ENCODE data around the gene BLVRA. TPM values are rescaled to one million over a fixed set of nuclear protein-coding genes. Genes with fewer than 3 reads are reported as not detected.
A peak's percentile ranks its signal among the peaks of the same experiment; 100 is the strongest.

BLVRA gene
- total and polyA plus RNA-seq, 7 experiments from 2014 or later = 11.2 to 41.2 (median 28.2) TPM

DNA sequence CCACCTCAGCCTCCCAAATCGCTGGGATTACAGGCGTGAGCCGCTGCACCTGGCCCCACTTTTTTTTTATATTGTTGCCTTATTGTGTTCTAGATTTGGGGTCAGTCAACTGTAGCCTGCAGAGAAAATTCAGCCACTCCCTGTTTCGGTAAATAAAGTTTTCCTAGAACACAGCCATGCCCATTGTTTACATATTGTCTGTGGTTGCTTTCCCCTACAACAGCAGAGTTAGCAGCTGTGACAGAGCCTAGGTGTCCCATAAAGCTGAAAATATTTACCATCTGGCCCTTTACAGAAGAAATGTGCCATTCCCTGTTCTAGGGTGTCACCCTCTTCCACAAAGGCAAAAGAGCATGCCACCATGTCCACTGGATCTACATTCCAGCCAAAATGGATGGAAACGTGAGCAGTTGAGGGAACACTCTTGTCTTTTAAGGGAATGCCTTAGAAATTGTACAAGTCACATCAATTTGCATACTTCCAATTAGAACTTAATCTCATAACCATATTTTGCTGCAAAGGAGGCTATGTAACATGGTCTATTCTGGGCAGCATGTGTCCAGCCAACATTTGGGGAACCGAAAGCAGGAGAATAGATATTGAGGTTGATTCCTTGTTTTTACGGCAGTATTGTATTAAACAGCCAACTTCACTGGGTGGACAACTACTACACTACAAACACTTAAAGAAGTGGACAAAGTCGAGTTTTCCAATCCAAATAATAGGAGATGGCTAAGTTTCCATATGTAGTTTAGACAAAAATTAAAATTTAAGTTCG, 11.0 kb upstream of the BLVRA start:
- ATAC-seq (no peak), DNase-seq (no peak)
- H3K27me3 ChIP-seq (ENCODE audit: control insufficient read depth in 2 of 2, insufficient read depth in 2 of 2, low read length in 2 of 2) = no peaks in the 10 kb centered on the region
- intact Hi-C loops (cut with micrococcal nuclease) = no loop called here
- no peak overlapping the region for H3K27ac ChIP-seq (ENCODE audit: low read depth, low read length)
- H3K4me3 ChIP-seq (ENCODE audit: low read length) = no peak overlapping the region
- Mint-ChIP-seq H3K4me1 (peaks cover 0 to 4% (median 0%) of the 10 kb centered on the region in 7 donors), H3K27me3 (peaks cover 0 to 7% (median 0%) of the 10 kb centered on the region in 5 donors), H3K9me3 (no peaks in the 10 kb centered on the region), H3K27ac (no peak overlapping the region), H3K36me3 (no peaks in the 10 kb centered on the region), H3K4me3 (no peak overlapping the region)
- no peaks in the 10 kb centered on the region for H3K4me1 ChIP-seq (ENCODE audit: control insufficient read depth in 2 of 2, insufficient read depth in 2 of 2, low read length in 2 of 2)
- CTCF ChIA-PET = no interaction called here
- no peaks in the 10 kb centered on the region for H3K9me3 ChIP-seq (ENCODE audit: control insufficient read depth in 2 of 3, low read length in 3 of 3)
- H3K36me3 ChIP-seq (ENCODE audit: control insufficient read depth in 2 of 3, insufficient read depth in 3 of 3, low read length in 3 of 3) = no peaks in the 10 kb centered on the region
- POLR2A ChIA-PET = no interaction called here

DNA sequence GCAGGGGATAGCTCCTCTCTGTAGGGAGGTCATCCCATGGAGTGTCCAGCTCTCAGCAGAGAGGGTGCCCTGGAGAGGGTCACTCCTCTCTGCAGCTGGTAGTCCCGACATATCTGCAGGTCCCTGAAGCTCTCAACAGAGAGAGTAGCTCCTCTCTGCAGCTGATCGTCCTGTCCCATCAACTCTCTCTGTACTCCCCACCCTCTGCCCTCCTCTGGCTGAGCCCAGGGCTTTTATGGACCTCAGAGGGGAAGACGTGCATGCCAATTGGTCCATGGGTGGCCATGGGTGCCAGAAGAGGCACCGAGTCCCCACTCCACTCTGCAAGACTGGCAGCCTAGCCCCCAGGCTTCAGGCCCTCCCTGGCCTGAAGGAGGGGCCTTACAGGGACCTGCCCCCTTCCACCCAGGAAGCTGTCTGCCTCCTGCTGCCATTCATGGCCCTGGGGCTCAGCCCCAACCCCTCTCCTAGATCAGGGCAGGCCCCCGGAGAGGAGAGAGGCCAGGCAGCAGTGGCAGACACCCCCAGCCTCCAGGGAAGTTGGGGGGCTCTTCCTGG, 9.0 kb upstream of the BLVRA start:
- H3K27me3 ChIP-seq (ENCODE audit: control insufficient read depth in 2 of 2, insufficient read depth in 2 of 2, low read length in 2 of 2) = no peaks in the 10 kb centered on the region
- H3K36me3 ChIP-seq (ENCODE audit: control insufficient read depth in 2 of 3, insufficient read depth in 3 of 3, low read length in 3 of 3) = no peaks in the 10 kb centered on the region
- H3K4me3 ChIP-seq (ENCODE audit: low read length) = no peak overlapping the region
- DNase-seq (no peak), ATAC-seq (no peak)
- H3K9me3 ChIP-seq (ENCODE audit: control insufficient read depth in 2 of 3, low read length in 3 of 3) = no peaks in the 10 kb centered on the region
- H3K9me3 Mint-ChIP-seq = no peaks in the 10 kb centered on the region
- H3K36me3 Mint-ChIP-seq = no peaks in the 10 kb centered on the region
- no peaks in the 10 kb centered on the region for H3K4me1 ChIP-seq (ENCODE audit: control insufficient read depth in 2 of 2, insufficient read depth in 2 of 2, low read length in 2 of 2)
- H3K27ac ChIP-seq (ENCODE audit: low read depth, low read length) = no peak overlapping the region
- peaks cover 0 to 4% (median 0%) of the 10 kb centered on the region in 7 donors for H3K4me1 Mint-ChIP-seq
- ChIA-PET POLR2A (no interaction called here), CTCF (interaction anchor here (1.3 kb wide), 1 partner anchor 19 kb away, joined by 3 read pairs; no protein-coding TSS in a partner anchor)
- no peak overlapping the region for H3K27ac Mint-ChIP-seq
- H3K4me3 Mint-ChIP-seq = no peak overlapping the region
- peaks cover 0 to 7% (median 0%) of the 10 kb centered on the region in 5 donors for H3K27me3 Mint-ChIP-seq
- intact Hi-C loops (cut with micrococcal nuclease) = no loop called here

DNA sequence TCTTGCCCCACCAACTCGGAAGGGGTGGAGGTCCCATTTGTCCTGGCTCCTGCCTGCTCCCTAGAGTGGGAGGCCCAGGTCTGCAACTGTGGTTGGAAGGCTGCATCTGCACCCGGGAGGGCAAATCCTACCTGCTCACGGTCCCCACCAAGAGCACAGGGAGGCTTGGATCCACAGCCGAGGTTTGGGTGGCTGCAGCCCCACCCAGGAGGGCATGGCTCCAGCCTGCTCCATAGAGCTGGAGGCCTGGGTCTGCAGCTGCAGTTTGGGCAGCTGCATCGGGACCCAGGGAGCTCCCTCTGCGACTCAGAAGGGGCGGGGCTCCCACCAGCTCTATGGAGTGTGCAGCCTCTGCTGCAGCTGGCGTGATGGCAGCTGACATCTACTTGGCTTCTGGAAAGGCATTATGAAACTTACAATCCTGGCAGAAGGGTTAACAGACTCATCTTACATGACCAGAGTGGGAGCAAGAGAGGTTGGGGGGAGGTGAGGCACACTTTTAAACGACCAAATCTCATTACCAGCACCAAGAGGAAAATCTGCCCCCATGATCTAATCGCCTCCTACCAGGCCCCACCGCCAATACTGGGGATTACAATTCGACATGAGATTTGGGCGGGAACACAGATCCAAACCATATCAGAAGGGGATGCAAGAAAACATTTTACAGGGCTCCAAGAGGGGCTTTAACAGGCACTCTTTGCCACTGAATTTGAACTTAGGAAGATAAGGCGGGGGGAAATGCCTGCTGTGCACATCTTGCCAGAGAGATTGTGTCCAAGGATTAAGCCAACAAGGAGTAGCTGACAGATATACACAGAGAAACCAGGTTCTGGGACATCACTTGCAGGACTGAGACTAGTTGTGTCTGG, 8.2 kb upstream of the BLVRA start:
- peaks cover 0 to 7% (median 0%) of the 10 kb centered on the region in 5 donors for H3K27me3 Mint-ChIP-seq
- intact Hi-C loops (cut with micrococcal nuclease) = no loop called here
- no peaks in the 10 kb centered on the region for H3K9me3 ChIP-seq (ENCODE audit: control insufficient read depth in 2 of 3, low read length in 3 of 3)
- CTCF ChIA-PET = interaction anchor here (1.3 kb wide), 1 partner anchor 20 kb away, joined by 3 read pairs; no protein-coding TSS in a partner anchor
- no peak overlapping the region for H3K4me3 ChIP-seq (ENCODE audit: low read length)
- no peaks in the 10 kb centered on the region for H3K36me3 ChIP-seq (ENCODE audit: control insufficient read depth in 2 of 3, insufficient read depth in 3 of 3, low read length in 3 of 3)
- DNase-seq (no peak), ATAC-seq (no peak)
- no peak overlapping the region for H3K4me3 Mint-ChIP-seq
- H3K4me1 ChIP-seq (ENCODE audit: control insufficient read depth in 2 of 2, insufficient read depth in 2 of 2, low read length in 2 of 2) = no peaks in the 10 kb centered on the region
- H3K4me1 Mint-ChIP-seq = peaks cover 0 to 4% (median 0%) of the 10 kb centered on the region in 7 donors
- POLR2A ChIA-PET = no interaction called here
- H3K36me3 Mint-ChIP-seq = no peaks in the 10 kb centered on the region
- no peak overlapping the region for H3K27ac ChIP-seq (ENCODE audit: low read depth, low read length)
- H3K27ac Mint-ChIP-seq = no peak overlapping the region
- no peaks in the 10 kb centered on the region for H3K27me3 ChIP-seq (ENCODE audit: control insufficient read depth in 2 of 2, insufficient read depth in 2 of 2, low read length in 2 of 2)
- no peaks in the 10 kb centered on the region for H3K9me3 Mint-ChIP-seq

GRCh38 chr7:43752411-43752810, 6.1 kb upstream of the BLVRA start:
- Histone ChIP-seq H3K27ac (ENCODE audit: low read depth, low read length) (no peak overlapping the region), H3K36me3 (ENCODE audit: control insufficient read depth in 2 of 3, insufficient read depth in 3 of 3, low read length in 3 of 3) (no peaks in the 10 kb centered on the region), H3K27me3 (ENCODE audit: control insufficient read depth in 2 of 2, insufficient read depth in 2 of 2, low read length in 2 of 2) (no peaks in the 10 kb centered on the region), H3K4me3 (ENCODE audit: low read length) (no peak overlapping the region), H3K9me3 (ENCODE audit: control insufficient read depth in 2 of 3, low read length in 3 of 3) (no peaks in the 10 kb centered on the region), H3K4me1 (ENCODE audit: control insufficient read depth in 2 of 2, insufficient read depth in 2 of 2, low read length in 2 of 2) (no peaks in the 10 kb centered on the region)
- Mint-ChIP-seq H3K4me1 (peaks cover 4 to 17% (median 7%) of the 10 kb centered on the region in 7 donors), H3K4me3 (no peak overlapping the region), H3K27ac (peak overlapping the region in 1 of 9 donors; percentile 80), H3K27me3 (peaks cover 0 to 4% (median 0%) of the 10 kb centered on the region in 5 donors), H3K36me3 (no peaks in the 10 kb centered on the region), H3K9me3 (no peaks in the 10 kb centered on the region)
- intact Hi-C loops (cut with micrococcal nuclease) = no loop called here
- ChIA-PET POLR2A (no interaction called here), CTCF (no interaction called here)
- no peak for DNase-seq
- ATAC-seq = no peak

GRCh38 chr7:43753271-43753810, 5.1 kb upstream of the BLVRA start:
- Histone ChIP-seq H3K4me1 (ENCODE audit: control insufficient read depth in 2 of 2, insufficient read depth in 2 of 2, low read length in 2 of 2) (no peaks in the 10 kb centered on the region), H3K9me3 (ENCODE audit: control insufficient read depth in 2 of 3, low read length in 3 of 3) (no peaks in the 10 kb centered on the region), H3K27me3 (ENCODE audit: control insufficient read depth in 2 of 2, insufficient read depth in 2 of 2, low read length in 2 of 2) (no peaks in the 10 kb centered on the region), H3K4me3 (ENCODE audit: low read length) (no peak overlapping the region), H3K27ac (ENCODE audit: low read depth, low read length) (no peak overlapping the region), H3K36me3 (ENCODE audit: control insufficient read depth in 2 of 3, insufficient read depth in 3 of 3, low read length in 3 of 3) (peaks cover 0 to 4% (median 0%) of the 10 kb centered on the region in 3 experiments)
- Mint-ChIP-seq H3K27ac (no peak overlapping the region), H3K36me3 (no peaks in the 10 kb centered on the region), H3K4me3 (no peak overlapping the region), H3K4me1 (peaks cover 7 to 24% (median 14%) of the 10 kb centered on the region in 7 donors), H3K9me3 (no peaks in the 10 kb centered on the region), H3K27me3 (peaks cover 0 to 10% (median 0%) of the 10 kb centered on the region in 5 donors)
- ChIA-PET POLR2A (no interaction called here), CTCF (no interaction called here)
- intact Hi-C loops (cut with micrococcal nuclease) = no loop called here
- no peak for DNase-seq
- no peak for ATAC-seq

DNA sequence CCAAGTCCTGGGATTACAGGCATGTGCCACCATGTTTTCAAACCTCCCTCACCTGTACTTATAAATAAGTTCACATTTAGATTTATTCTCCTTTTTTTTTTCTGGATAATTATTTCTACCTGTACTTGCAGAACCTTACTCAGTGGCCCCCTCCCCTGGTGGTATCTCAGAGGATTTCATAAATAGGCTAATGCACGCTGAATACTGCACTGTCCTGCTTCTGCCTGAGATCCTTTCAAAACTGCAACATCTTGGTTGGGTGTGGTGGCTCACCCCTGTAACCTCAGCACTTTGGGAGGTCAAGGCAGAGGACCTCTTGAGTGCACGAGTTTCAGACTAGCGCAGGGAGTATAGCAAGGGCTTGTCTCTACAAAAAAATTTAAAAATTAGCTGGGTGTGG, 4.6 kb upstream of the BLVRA start:
- ChIA-PET CTCF (interaction anchor here (0.6 kb wide), 1 partner anchor 30 kb away, joined by 4 read pairs; no protein-coding TSS in a partner anchor), POLR2A (interaction anchor here (1.2 kb wide), 1 partner anchor 15 kb away, joined by 3 read pairs; no protein-coding TSS in a partner anchor)

More for the DNA sequence above, 4.6 kb upstream of the BLVRA start:
- no peak overlapping the region for H3K4me3 ChIP-seq (ENCODE audit: low read length)
- H3K36me3 ChIP-seq (ENCODE audit: control insufficient read depth in 2 of 3, insufficient read depth in 3 of 3, low read length in 3 of 3) = peaks cover 0 to 5% (median 0%) of the 10 kb centered on the region in 3 experiments
- DNase-seq (no peak), ATAC-seq (no peak)
- H3K27me3 ChIP-seq (ENCODE audit: control insufficient read depth in 2 of 2, insufficient read depth in 2 of 2, low read length in 2 of 2) = no peaks in the 10 kb centered on the region
- no peaks in the 10 kb centered on the region for H3K4me1 ChIP-seq (ENCODE audit: control insufficient read depth in 2 of 2, insufficient read depth in 2 of 2, low read length in 2 of 2)
- Mint-ChIP-seq H3K4me3 (no peak overlapping the region), H3K27me3 (peaks cover 0 to 10% (median 0%) of the 10 kb centered on the region in 5 donors), H3K9me3 (no peaks in the 10 kb centered on the region), H3K27ac (no peak overlapping the region), H3K4me1 (peaks cover 7 to 24% (median 14%) of the 10 kb centered on the region in 7 donors), H3K36me3 (no peaks in the 10 kb centered on the region)
- intact Hi-C loops (cut with micrococcal nuclease) = no loop called here
- no peak overlapping the region for H3K27ac ChIP-seq (ENCODE audit: low read depth, low read length)
- H3K9me3 ChIP-seq (ENCODE audit: control insufficient read depth in 2 of 3, low read length in 3 of 3) = no peaks in the 10 kb centered on the region
